DLD1 (cell line): ENCODE results near the gene RASGRP2.
"Not testable (repeated sequence)": the region's sequence is repeated elsewhere in the genome, so short reads cannot be mapped to it uniquely, and the experiment has no call there.

Experiments
- in situ Hi-C: cut with HindIII; loops from 2 replicates; pipeline ENCODE4 v1.10.0; 2017; ENCODE audit warnings: low sequenced_read_pairs

Gene RASGRP2

DNA sequence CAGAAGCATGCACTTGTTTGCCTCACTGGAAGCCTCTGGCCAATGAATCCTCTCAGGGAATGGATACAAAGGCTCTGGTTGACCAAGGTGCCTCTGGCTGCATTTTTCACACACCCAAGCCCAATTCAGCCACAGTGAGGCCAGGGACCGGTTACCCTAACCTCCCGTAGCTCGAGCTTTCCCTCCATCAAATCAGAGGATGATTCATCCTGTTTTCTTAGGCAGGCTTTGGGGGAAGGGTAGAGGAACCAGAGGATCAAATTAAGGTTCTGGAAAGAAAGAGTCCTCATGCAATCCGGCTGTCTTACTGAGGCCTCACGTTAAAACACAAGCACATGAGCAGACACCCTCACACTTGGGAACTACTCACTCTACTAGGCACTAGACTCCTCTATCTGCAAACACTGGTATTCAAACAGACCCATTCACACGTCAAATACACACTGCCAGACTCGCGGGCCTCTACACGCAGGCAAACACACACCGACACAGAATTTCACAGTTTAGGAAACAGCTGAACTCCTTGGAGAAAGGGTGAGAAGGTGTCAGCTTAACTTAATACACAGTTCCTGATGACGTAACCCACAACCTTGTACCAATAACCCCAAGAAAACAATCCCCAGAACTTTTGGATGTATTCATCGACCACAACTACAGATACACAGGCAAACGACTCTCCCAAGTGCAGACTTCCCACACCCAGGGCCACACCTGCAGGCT is 33.4 kb downstream of the RASGRP2 start:
- in situ Hi-C loops: loop anchor here (10.0 kb wide), 1 partner anchor 54 kb away; no protein-coding TSS in a partner anchor

DNA sequence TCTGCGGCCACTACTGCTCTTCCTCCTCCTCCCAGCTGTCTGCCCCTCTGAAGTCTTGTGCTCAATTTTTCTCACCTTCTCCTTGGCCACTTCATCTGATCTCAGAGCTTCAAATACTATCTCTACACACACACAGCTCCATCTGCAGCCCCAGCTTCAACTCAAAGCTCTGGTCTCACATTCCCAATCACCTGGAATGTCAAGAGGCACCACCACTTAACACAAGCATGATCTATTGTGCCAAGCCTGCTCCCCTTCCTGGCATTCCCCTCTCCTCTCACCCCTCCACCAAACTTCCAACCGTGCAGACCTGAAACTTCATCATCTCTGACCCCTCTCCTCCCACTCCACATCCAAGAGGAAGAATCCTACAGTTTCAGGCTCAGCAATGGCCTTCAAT is 38.4 kb downstream of the RASGRP2 start:
- in situ Hi-C loops: no loop called here

DNA sequence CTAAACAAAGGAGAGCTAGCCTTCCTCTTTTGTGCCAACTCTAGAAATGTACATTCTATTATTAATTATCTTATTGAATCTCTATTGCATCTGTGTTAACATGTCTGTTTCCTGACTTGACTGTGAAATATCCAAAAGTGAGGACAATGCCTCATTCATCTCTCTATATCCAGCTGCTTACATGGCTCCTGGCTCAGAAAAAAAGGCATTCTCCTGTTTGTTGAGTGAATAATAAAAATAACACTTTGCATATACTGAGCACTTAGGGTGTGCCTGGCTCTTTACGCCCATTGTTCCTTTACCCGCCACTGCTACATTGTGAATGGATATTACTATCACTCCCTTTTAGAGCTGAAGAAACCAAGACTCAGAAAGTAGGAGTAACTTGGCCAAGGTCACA is 40.9 kb downstream of the RASGRP2 start:
- in situ Hi-C loops: no loop called here

DNA sequence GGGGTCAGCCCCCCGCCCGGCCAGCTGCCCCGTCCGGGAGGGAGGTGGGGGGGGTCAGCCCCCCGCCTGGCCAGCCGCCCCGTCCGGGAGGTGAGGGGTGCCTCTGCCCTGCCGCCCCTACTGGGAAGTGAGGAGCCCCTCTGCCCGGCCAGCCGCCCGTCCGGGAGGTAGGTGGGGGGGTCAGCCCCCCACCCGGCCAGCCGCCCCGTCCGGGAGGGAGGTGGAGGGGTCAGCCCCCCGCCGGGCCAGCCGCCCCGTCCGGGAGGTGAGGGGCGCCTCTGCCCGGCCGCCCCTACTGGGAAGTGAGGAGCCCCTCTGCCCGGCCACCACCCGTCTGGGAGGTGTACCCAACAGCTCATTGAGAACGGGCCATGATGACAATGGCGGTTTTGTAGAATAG is 42.0 kb downstream of the RASGRP2 start:
- in situ Hi-C loops: not testable (repeated sequence)

DNA sequence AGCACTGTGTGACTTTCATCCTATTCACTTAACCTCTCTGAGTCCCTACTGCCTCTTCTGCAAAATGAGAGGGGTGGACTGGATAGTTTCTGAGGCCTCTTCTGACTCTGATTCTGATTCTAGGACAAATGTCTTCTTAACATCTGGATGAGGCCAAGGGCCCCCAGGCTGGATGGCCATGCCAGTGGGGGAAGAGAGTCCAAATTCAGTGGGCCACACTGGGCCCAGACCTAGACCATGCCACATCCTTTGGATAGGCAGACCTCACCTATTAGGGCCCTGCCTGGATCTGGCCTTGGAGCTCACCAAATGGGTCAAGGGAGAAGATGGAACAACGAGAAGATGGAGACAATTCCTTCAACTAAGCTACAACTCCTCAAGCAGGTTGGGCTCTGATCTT is 45.5 kb downstream of the RASGRP2 start:
- in situ Hi-C loops: no loop called here

DNA sequence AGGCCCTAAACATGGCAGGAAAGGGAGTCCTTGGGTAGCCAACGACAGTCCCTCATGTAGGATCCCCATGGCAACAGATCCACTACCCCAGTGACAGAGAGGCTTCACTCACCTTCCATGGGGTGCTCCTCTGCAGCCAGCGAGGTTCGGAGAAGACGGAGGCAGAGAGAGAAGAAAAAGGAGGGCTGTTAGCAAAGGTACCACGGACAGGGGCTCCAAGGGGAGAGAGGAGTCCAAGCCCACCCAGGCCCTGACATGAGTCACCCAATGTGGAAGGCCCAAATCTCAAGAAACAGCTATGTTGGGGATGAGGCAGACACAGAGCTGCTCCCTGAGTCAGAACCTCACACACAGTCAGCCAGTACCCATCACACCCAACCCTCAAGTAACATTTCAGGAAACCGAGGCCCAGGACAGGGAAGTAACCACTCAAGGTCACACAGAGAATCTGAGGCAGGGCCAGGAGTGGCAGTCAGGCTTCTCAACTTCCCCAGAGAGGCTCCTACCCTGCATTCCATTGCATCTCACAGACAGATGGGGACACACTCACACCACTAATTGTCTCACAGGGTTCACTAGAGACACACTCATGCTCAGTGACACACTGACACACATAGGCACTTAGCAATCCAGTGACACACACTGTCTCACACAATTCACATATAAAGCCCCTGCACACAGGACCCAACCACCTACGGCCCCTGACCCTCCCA is 46.1 kb downstream of the RASGRP2 start:
- in situ Hi-C loops: no loop called here

DNA sequence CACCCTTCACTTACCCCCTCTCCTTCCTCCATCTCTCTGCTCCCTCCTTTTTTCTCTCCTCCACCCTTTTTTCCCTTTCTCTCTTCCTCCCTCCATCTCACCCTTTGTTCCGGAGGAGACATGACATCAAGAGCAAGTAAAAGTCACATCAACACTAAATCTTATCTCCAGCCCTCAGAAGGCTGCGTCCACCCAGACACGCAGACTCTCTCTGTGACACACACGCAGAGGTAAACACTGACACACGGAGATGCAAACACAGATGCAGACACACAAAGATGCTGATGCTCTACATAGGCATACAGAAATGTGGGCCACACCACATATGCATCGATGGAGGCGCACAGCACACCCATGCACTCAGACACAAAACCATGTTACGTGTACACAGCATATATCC is 47.9 kb downstream of the RASGRP2 start:
- in situ Hi-C loops: no loop called here

DNA sequence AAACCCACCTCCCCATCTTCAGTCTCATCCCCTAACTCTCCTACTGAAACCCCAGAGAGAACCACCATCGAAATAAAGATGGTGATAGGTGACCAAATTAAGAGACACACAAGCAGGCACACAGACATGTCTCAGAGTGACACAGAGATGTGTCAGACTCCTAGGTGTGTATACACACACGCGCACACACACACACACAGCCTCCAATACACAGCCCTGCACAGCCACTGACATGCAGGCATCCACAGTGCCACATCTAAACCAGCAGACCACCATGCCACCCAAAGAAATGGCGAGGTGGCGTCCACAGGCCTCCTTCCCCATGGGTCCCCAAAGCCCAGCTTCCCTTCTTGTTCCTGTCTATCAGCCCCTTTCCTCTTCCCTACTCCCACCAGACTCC is 48.4 kb downstream of the RASGRP2 start:
- in situ Hi-C loops: no loop called here

DNA sequence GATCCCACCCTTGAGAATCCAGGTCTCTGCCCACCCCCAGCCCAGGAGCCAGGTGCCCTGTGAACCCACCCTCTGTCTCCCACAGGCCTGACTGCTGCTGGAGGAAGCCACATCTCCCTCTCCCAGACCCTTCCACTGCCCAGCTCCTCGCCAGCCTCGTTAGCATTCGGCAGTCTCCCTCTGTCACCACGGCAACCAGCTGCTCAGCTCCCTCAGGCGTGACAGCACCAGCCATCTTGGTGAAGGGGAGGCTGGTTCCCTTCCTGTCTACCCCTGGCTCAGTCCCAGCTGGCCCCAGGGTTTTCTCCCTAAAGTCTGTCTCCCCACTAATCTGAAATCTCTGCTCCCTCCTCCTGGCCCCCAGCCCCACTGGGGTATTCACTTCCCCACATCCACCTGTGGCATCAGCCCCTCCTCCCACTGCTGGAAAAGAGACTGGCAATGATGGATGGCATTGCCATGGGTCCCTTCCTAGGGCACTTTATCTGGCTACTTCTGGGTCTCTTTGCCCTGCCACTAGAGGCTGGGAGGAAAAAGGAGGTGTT is 49.0 kb downstream of the RASGRP2 start:
- in situ Hi-C loops: no loop called here

DNA sequence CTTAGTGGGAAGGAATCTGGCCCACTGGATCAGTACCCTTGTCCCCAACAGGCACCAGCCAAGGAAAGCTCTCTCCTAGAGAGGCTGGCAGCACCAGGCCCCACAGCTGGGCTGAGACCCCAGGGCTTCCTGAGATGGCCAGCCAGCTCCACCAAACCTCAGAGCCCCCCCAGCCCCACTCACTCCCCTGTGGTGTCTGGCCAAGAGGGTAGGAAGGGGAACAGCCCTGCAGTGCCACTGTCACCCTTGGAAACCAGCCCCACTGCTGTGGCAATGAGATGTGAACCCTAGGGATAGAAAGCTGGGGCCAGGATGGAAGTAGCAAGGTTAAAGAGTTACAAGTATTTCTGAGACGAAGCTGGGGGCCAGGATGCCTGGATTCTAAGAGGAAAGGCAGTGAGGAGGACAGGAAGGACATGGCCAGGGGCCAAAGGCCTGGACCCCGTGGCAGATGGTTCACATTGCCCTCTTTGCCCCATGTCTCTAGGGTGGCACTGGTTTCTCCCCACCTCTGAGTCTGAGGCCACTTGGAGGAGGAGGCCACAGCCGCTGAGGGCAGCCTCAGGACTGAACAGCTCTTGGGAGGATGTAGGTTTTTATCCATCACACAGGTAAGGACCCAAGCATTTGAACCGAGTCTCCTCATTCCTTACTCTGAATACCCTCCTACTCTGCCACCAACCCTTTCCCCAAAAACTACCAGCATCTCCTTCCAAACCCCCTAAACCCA is 49.8 kb downstream of the RASGRP2 start:
- in situ Hi-C loops: no loop called here

DNA sequence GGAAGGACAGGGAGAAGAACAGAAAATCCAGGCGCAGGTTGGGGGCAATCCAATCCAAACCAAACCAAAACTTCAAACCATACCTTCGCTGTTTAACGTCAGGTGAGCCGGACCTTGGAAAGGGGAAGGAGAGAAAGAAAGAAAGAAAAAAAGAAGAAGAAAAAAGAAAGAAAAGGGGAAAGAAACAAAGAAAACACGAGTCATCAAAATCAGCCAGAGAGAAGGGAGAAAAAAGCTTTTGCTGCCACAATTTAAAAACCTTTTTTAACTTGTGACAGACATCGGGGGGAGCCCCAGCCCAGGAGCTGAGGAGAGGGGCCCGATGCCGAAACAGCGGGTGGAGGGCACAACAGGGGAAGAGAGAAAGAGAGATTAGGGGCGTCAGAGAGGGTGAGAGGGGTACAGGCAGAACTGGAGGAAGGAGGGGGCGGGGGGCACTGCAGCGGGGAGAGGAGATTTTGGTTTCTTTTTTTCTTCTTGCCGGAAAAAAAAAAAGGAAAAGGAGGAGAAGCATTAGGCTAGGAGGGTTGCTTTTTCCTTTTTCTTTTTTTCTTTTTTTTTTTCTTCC is 51.1 kb downstream of the RASGRP2 start:
- in situ Hi-C loops: no loop called here

DNA sequence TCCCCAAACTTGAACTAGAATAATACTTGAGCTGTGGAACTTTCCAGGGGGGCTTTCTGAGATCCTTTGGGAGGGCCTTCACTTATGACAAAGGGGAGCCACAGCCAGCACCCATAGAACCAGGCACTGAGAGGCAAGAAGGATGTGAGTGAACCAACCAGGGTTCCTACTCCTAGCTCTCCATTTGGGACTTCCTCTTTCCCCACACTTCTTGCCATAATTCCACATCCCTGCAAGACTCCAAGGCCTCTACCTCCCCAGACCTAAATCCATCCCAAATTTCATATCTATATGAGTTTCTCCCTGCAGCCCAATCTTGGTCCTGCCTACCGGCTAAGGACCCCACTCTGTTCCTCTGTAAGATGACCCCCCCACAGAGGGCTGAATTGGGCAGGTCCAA is 52.4 kb downstream of the RASGRP2 start:
- in situ Hi-C loops: no loop called here

DNA sequence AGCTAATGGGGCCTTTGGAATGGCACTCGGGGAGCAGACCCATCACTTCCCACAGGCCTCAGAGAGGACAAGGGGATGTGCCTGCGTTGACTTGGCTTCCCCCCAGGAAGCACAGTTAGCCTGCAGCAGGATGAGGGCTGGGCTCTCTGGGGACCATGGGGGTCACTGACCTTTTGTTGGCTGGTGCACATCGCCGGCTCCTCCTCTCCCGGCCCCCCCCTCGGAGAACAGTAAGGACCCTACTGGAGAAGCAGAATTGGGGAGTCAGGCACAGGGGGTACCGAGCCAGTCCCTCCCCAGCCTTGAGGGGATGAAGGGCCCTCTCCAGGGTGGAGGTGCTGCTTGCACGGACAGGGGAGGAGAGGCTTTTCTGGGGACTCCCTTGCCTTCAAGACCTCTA is 53.7 kb downstream of the RASGRP2 start:
- in situ Hi-C loops: no loop called here

DNA sequence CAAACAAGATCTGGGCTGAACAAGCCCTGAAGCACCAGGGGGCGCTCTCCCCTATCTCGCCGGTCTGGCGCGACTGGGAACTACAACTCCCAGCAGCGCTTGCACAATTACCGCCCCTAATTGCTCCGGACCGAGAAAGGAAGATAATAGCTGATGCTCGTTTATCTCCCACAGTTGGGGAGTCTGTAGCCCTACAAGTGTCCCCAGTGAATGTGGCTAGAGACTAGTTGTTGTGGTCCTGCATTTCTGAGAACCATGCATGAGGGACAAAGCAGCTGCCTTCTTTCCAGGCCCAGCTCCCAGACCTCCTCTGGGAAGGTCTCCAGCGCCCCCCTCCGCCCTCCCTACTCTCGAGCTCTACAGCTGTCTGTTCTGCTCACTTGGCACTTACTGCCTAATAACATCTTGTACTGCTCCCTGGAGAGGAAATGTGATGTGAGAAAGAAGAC is 55.4 kb downstream of the RASGRP2 start:
- in situ Hi-C loops: no loop called here

DNA sequence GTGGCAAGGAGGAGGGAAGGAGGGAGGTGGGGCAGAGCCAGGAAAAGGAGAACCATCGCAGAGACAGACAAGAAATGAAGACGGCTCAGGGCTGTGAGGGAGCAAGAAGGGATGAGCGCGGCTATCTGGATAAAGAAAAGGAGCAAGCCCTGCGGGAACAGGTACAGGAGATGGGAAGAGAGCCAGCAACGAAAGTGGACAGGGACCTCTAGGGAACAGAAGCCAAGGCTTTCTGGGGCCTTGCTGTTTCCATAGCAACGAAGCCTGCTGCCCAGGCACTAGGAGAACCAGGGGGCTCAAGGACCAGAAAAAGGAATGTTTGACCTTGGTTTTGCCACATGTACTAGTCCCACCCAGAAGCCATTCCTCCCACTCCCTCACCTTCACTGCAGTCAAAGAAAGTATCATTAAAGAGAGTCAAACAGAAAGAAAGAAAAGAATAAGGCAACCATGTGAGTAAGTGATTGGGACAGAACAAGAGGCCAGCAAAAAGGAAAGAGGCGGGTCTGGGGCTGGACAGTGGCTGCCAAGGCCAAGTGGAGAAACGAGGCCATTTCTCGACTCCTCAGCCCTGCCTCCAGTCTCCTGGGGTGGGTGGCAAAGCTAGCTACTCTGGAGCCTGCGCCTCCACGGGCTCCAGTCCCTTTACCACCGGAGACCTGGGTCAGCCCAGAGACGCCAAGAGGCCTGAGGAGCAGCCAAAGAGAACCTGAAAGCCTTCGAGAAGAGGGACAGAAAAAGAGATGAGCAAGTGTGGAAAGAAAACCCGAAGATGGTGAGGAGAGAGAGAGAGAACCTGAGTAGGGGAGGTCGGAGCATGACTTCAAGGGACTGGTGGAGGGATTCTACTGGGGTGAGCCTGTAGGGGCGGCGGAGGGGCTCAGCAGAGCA is 56.1 kb downstream of the RASGRP2 start:
- in situ Hi-C loops: no loop called here

DNA sequence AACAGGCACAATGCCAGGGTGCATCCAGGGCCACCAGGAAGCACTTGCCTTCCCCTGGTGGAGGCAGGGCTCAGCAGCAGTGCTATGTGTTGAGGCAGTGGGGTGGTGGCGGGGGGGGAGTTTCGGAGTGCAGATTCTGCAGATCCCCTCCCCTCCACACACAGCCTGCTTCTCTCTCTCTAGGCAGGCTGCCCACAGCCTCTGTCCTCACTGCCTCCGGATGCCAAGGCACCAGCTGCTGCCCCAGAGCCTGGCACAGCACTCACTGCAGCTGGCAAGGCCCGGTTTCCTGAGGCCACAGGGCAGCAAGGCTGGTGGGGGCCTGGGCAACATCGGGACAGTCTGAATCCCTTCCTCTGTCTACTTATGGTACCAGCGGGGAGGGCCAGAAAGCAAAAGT is 56.7 kb downstream of the RASGRP2 start:
- in situ Hi-C loops: no loop called here

DNA sequence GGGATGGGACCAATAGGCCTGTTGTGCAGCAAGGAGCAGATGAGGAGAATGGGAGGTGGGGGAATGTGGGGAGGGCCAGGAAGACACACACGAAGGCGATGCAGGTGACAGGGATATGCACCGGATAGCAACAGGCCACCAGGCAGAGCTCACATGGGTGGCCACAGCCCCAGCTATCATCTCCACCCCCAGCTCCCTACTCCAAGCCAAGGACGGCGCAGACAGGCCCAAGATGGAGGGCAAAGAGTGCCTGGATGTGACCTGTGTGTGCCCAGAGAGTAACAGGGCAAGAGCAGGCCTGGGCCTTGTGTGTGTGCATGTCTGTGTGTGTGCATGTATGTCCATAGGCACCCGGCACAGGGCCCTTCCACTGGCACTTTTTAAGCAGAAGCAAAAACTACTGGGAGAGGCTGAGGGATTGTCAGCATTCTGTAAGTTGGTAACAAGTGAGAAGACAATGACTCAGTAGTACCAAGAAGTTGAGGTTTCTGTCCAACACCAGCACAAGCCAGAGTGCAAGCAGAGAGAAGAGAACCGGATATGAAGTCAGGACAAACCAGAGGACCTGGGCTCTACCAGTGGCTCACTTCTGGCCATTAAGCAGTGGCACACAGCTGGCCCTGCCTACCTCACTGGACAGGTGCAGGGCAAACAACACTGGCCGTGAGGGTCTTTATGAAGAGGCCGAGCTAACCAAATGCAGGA is 57.3 kb downstream of the RASGRP2 start:
- in situ Hi-C loops: no loop called here

DNA sequence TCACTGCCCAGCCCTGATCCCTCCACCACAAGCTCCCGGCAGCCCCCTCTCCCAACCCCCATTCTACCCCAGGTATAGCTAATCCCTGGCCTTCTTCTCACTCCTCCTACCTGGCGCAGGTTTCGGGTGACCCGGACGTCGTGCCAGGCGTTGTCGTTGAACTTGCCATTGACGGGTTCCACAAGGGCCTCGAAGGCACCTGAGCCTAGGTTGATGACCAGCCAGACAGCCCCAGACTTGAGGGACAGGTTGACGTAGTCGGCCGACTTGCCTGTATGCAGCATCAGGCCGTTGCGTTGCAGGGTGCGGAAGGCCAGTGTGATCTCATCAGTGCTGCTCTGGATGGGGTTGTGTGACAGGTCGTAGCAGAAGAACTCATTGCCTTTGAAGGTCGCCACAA is 58.4 kb downstream of the RASGRP2 start:
- in situ Hi-C loops: no loop called here

DNA sequence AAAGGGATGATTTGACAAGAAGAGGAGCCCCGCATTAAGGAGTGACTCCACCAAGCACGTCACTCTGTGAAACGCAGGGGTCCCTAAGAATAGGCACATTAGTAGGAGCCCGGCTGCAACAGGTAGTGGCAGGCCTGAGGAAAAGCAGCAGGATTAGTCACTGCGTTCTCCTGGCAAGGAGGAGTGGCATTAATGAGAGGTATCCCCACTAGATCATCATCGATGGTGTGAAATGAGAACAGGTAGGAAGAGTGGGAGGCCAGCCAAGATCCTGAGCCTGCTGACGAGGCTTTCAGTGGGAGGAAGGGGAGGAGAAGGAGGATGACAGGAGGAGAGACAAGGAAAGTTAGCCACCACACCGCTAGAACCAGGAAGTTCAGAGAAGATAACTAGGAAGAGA is 59.6 kb downstream of the RASGRP2 start:
- in situ Hi-C loops: no loop called here

DNA sequence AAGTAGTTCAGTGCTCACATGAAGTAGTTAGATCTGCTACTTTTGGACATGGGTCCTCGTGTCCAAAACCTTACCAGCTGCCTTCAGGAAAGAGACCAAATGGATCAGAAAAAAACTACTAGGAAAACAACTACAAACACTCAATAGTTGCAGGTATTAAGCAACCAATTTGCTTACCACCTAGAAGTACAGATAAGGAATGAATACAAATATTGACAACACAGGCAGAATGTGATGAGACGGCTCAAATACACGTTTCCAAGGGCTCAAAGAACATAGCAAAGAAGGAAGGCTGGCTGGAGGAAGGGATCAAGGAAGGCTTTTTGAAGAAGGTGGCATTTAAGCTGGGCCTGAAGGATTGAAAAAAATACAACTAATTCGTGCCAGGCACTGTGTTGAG is 62.8 kb downstream of the RASGRP2 start:
- in situ Hi-C loops: no loop called here
